Measurements from ENCODE around the gene CENPS.

DNA sequence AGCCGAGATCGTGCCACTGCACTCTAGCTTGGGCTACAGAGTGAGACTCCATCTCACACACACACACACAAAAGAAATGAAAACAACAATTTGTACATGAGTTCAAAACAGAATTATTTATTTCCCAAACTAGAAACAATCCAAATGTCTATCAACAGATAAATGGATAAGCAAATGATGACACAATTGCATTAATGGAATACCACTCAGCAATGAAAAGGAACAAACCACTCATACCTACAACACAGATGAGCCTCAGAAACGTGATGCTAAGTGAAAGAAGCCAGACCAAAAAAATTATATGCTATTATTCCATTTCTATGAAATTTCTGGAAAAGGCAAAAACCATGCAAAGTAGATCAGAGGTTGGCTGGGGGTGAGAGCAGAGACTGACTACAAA, 33.4 kb upstream of the CENPS start:
- TF ChIP-seq, protein P1, sequence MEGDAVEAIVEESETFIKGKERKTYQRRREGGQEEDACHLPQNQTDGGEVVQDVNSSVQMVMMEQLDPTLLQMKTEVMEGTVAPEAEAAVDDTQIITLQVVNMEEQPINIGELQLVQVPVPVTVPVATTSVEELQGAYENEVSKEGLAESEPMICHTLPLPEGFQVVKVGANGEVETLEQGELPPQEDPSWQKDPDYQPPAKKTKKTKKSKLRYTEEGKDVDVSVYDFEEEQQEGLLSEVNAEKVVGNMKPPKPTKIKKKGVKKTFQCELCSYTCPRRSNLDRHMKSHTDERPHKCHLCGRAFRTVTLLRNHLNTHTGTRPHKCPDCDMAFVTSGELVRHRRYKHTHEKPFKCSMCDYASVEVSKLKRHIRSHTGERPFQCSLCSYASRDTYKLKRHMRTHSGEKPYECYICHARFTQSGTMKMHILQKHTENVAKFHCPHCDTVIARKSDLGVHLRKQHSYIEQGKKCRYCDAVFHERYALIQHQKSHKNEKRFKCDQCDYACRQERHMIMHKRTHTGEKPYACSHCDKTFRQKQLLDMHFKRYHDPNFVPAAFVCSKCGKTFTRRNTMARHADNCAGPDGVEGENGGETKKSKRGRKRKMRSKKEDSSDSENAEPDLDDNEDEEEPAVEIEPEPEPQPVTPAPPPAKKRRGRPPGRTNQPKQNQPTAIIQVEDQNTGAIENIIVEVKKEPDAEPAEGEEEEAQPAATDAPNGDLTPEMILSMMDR (conservative IDR thresholded peaks at IDR 0.05) = no peak
- TF ChIP-seq EZH2 (IDR thresholded peaks at IDR 0.05; ENCODE audit: low read depth) = no peak
